Endothelial cell of umbilical vein (primary cell): ENCODE data around the gene POC5. TPM values are rescaled to one million over a fixed set of nuclear protein-coding genes. Genes with fewer than 3 reads are reported as not detected.

Source experiments
- BruUV-seq: library from RNA; stranded (reverse); fragments of 400-500 nt; replicated peaks from 2 replicates; lab custom pipeline; 2021; lab: Mats Ljungman, UMichigan
- CTCF ChIA-PET: fragments of 300-600, 350-600 bp; sonication (Branson Sonifier 250); formaldehyde crosslinking; loops from one replicate; lab custom pipeline; 2021; ENCODE audit warnings: antibody characterized with exemption, inconsistent platforms; lab: Charles Lee
- POLR2A ChIA-PET: fragments of 300-600, 350-600 bp; sonication (Branson Sonifier 250); formaldehyde crosslinking; loops from one replicate; lab custom pipeline; 2021; ENCODE audit warnings: antibody characterized with exemption, inconsistent platforms; lab: Charles Lee
- DNase-seq: peaks from one replicate; pipeline ENCODE4 v3.0.0-alpha.2; 2011; ENCODE audit warnings: low read depth, low spot score
- FAIRE-seq: peaks from 2 replicates; lab custom pipeline; 2011; peaks lifted over from hg19 to GRCh38; lab: Jason Lieb, UNC
- H2AFZ ChIP-seq: 2 replicates; pipeline ENCODE4 v1.6.0; 2012; ENCODE audit warnings: low read depth, low read length, control low read depth, inconsistent platforms
- H3K27ac ChIP-seq: 2 replicates; pipeline ENCODE4 v1.5.1; 2011; ENCODE audit warnings: low read depth, mild to moderate bottlenecking, control low read depth, low read length, moderate library complexity; ENCODE audit not compliant: insufficient read depth
- H3K27me3 ChIP-seq, 2 experiments: 2 replicates each; pipeline versions ENCODE4 v1.6.0 to v1.6.1; 2011; ENCODE audit warnings: low read length in 2 of 2, mixed read lengths in 1 of 2; ENCODE audit not compliant: control insufficient read depth in 2 of 2, insufficient read depth in 2 of 2
- H3K36me3 ChIP-seq, 2 experiments: 2 replicates in 1 of 2; 3 replicates in 1 of 2; pipeline ENCODE4 v1.5.1; 2011; ENCODE audit warnings: low read length in 2 of 2, mild to moderate bottlenecking in 1 of 2, moderate library complexity in 1 of 2; ENCODE audit not compliant: control insufficient read depth in 2 of 2, insufficient read depth in 2 of 2; ENCODE audit errors: extremely low read depth in 1 of 2
- H3K4me1 ChIP-seq: 3 replicates; pipeline ENCODE4 v1.5.1; 2011; ENCODE audit warnings: mild to moderate bottlenecking, low read length; ENCODE audit not compliant: control insufficient read depth, insufficient read depth; ENCODE audit errors: extremely low read depth
- H3K4me2 ChIP-seq: 2 replicates; pipeline ENCODE4 v1.6.1; 2011; ENCODE audit warnings: low read length, control low read depth, mixed read lengths; ENCODE audit not compliant: insufficient read depth
- H3K4me3 ChIP-seq, 3 experiments: fragments of 200-600 bp in 1 of 3; sonication (generic), shearing (Covaris generic) in 1 of 3; replicated peaks in 1 of 3; 2 replicates each; pipeline ENCODE4 v1.5.1; 2011 to 2016; ENCODE audit warnings: control low read depth in 3 of 3, low read length in 3 of 3, mild to moderate bottlenecking in 2 of 3, inconsistent platforms in 1 of 3, low read depth in 1 of 3, moderate library complexity in 1 of 3; ENCODE audit not compliant: insufficient read depth in 1 of 3
- H3K79me2 ChIP-seq: 2 replicates; pipeline ENCODE4 v1.6.0; 2012; ENCODE audit warnings: low read length, inconsistent platforms; ENCODE audit not compliant: control insufficient read depth, insufficient read depth
- H3K9ac ChIP-seq: replicated peaks from 2 replicates; pipeline ENCODE3; 2011; ENCODE audit warnings: low read length, control low read depth; ENCODE audit not compliant: insufficient read depth; ENCODE audit errors: extremely low read depth
- H3K9me1 ChIP-seq: replicated peaks from 3 replicates; pipeline ENCODE4 v1.6.0; 2011; ENCODE audit warnings: mild to moderate bottlenecking, low read length; ENCODE audit not compliant: control insufficient read depth, insufficient read depth; ENCODE audit errors: extremely low read depth
- H3K9me3 ChIP-seq: replicated peaks from 2 replicates; pipeline ENCODE4 v1.5.1; 2012; ENCODE audit warnings: low read length, inconsistent platforms; ENCODE audit not compliant: control insufficient read depth, insufficient read depth
- H4K20me1 ChIP-seq: replicated peaks from 2 replicates; pipeline ENCODE3; 2011; ENCODE audit warnings: mild to moderate bottlenecking, low read length; ENCODE audit not compliant: control insufficient read depth, insufficient read depth; ENCODE audit errors: extremely low read depth
- CTCF ChIP-seq, 2 donors: IDR thresholded peaks; 1 replicate in 1 of 2; 2 replicates in 1 of 2; pipeline ENCODE4 v1.5.1; 2011; ENCODE audit warnings: low read length in 2 of 2, mild to moderate bottlenecking in 2 of 2, moderate library complexity in 2 of 2, control low read depth in 1 of 2, inconsistent platforms in 1 of 2, low read depth in 1 of 2; ENCODE audit not compliant: insufficient read depth in 1 of 2; ENCODE audit errors: extremely low read depth in 1 of 2
- EZH2 ChIP-seq: IDR thresholded peaks from 2 replicates; pipeline ENCODE4 v1.6.1; 2012; ENCODE audit warnings: borderline replicate concordance, low read depth, mild to moderate bottlenecking, moderate library complexity, low read length, inconsistent platforms; ENCODE audit not compliant: severe bottlenecking
- FOS ChIP-seq: IDR thresholded peaks from 2 replicates; pipeline ENCODE4 v1.6.1; 2011; ENCODE audit warnings: mild to moderate bottlenecking, low read length, moderate library complexity, borderline replicate concordance; ENCODE audit not compliant: insufficient read depth
- GATA2 ChIP-seq: IDR thresholded peaks from 2 replicates; pipeline ENCODE4 v1.7.0; 2011; ENCODE audit warnings: low read depth, mild to moderate bottlenecking, moderate library complexity, mixed read lengths, low read length; ENCODE audit not compliant: insufficient read length, insufficient read depth
- JUN ChIP-seq: IDR thresholded peaks from 2 replicates; pipeline ENCODE4 v1.6.1; 2011; ENCODE audit warnings: borderline replicate concordance, low read depth; ENCODE audit not compliant: insufficient read length, insufficient read depth
- MAX ChIP-seq: IDR thresholded peaks from 2 replicates; pipeline ENCODE4 v1.6.1; 2011; ENCODE audit not compliant: insufficient read depth, insufficient read length
- MYC ChIP-seq: IDR thresholded peaks from one replicate; pipeline ENCODE4 v1.6.1; 2011; ENCODE audit warnings: mild to moderate bottlenecking, low read depth, low read length
- POLR2A ChIP-seq: IDR thresholded peaks from 2 replicates; pipeline ENCODE4 v1.6.1; 2012; ENCODE audit warnings: low read depth, mild to moderate bottlenecking, control low read depth, low read length
- POLR2AphosphoS5 ChIP-seq: IDR thresholded peaks from 2 replicates; pipeline ENCODE4 v1.6.1; 2012; ENCODE audit warnings: low read depth, mild to moderate bottlenecking, control low read depth, low read length, moderate library complexity; ENCODE audit not compliant: insufficient read depth
- dilution Hi-C: fragments of 300-500 bp; cut with MboI; formaldehyde crosslinking; loops from one replicate; pipeline ENCODE4 v1.15.0; 2019; ENCODE audit warnings: low sequenced_read_pairs; ENCODE audit not compliant: extremely low pct_ligation_motif_present
- intact Hi-C: fragments of 100-400 bp; cut with micrococcal nuclease; formaldehyde crosslinking; loops from one replicate; pipeline ENCODE4 v1.10.0; 2022
- polyA plus RNA-seq, 4 experiments: library from polyadenylated mRNA; depleted of rRNA in 3 of 4; stranded (reverse) in 3 of 4; unstranded in 1 of 4; fragments of >200 nt; gene quantifications; 2 replicates each; pipeline versions ENCODE4 v1.2.1 to v1.2.3, GENCODE V29; 2011 to 2012; ENCODE audit warnings: missing spikeins in 1 of 4
- total RNA-seq: library from RNA; stranded (reverse); gene quantifications from 2 replicates; pipeline ENCODE4 v1.2.3, GENCODE V29; 2021

POC5 gene
- total and polyA plus RNA-seq, 2 donors (not counting 3 experiments of a cell fraction or from before 2014, with no cell fraction given): 8.3 to 15.9 TPM

GRCh38 chr5:75670577-75670976 is 46.7 kb downstream of the POC5 start:
- DNase-seq: no peak
- H3K9me1 ChIP-seq: no peaks in the 10 kb centered on the region
- H3K9ac ChIP-seq: no peak overlapping the region
- no peaks in the 10 kb centered on the region for H3K79me2 ChIP-seq
- POLR2A ChIA-PET: no interaction called here
- H3K4me2 ChIP-seq: no peak overlapping the region
- BruUV-seq: no TSS peak
- dilution Hi-C loops (no loop called here), intact Hi-C loops (no loop called here)
- no peak overlapping the region for H2AFZ ChIP-seq
- no peak for TF ChIP-seq JUN
- TF ChIP-seq CTCF (IDR thresholded peaks at IDR 0.05; ENCODE audit: extremely low read depth in 1 of 2, insufficient read depth in 1 of 2, low read depth in 1 of 2, low read length in 2 of 2): no peak
- TF ChIP-seq FOS: no peak
- no peaks in the 10 kb centered on the region for H3K36me3 ChIP-seq
- no peak for FAIRE-seq
- H3K27ac ChIP-seq: no peak overlapping the region
- H3K4me3 ChIP-seq: no peak overlapping the region
- no peaks in the 10 kb centered on the region for H4K20me1 ChIP-seq
- CTCF ChIA-PET: no interaction called here
- H3K27me3 ChIP-seq: no peaks in the 10 kb centered on the region
- H3K4me1 ChIP-seq: peaks cover 23% of the 10 kb centered on the region
- no peaks in the 10 kb centered on the region for H3K9me3 ChIP-seq

- ChIA-PET CTCF (interaction anchor here (0.9 to 1.5 kb wide), 9 partner anchors 9 to 161 kb away, joined by 3 to 19 read pairs (median 4); partner anchors contain the start of genes CERT1 and POLK), POLR2A (no interaction called here)
- H3K27ac ChIP-seq: peak overlapping the region; percentile 71
- peak overlapping the region in 1 of 3 experiments; percentile 38 for H3K4me3 ChIP-seq
- BruUV-seq: no TSS peak
- H4K20me1 ChIP-seq: no peaks in the 10 kb centered on the region
- intact Hi-C loops (loop anchor here (1.0 to 5.0 kb wide), 3 partner anchors 58 to 617 kb away; partner anchors contain the start of genes ANKDD1B, CERT1, GCNT4 and POLK), dilution Hi-C loops (no loop called here)
- peak; percentile 95 for DNase-seq
- no peaks in the 10 kb centered on the region for H3K9me3 ChIP-seq
- TF ChIP-seq POLR2A (peak; percentile 57), JUN (peak; percentile 81), MAX (no peak), MYC (no peak), POLR2AphosphoS5 (peak; percentile 93), CTCF (IDR thresholded peaks at IDR 0.05; ENCODE audit: extremely low read depth in 1 of 2, insufficient read depth in 1 of 2, low read depth in 1 of 2, low read length in 2 of 2) (no peak), GATA2 (peak; percentile 95), EZH2 (no peak), FOS (peak; percentile 90)
- H3K36me3 ChIP-seq: no peaks in the 10 kb centered on the region
- peak overlapping the region; percentile 66 for H3K4me2 ChIP-seq
- H3K4me1 ChIP-seq: peaks cover 23% of the 10 kb centered on the region
- no peaks in the 10 kb centered on the region for H3K79me2 ChIP-seq
- peak overlapping the region; percentile 20 for H2AFZ ChIP-seq
- H3K9me1 ChIP-seq: no peaks in the 10 kb centered on the region
- H3K27me3 ChIP-seq: no peaks in the 10 kb centered on the region
- peak; percentile 91 for FAIRE-seq
- H3K9ac ChIP-seq: peak overlapping the region; percentile 12
These were observed 48.1 kb downstream of the POC5 start for GRCh38 chr5:75668977-75669689.
